Measurements from ENCODE around the gene KLHL24.

GRCh38 chr3:183688874-183689273, 53.5 kb downstream of the KLHL24 start:
- TF ChIP-seq CTCF (IDR thresholded peaks at IDR 0.05; ENCODE audit: low read depth, low read length, poor library complexity, severe bottlenecking), result no peak
- TF ChIP-seq EZH2phosphoT487 (IDR thresholded peaks at IDR 0.05; ENCODE audit: borderline replicate concordance, low read length), result no peak

All from DOHH2 (cell line).